GM13977 (cell line): Measurements from ENCODE around the gene MYF6.

ENCODE experiments used
- DNase-seq: peaks from one replicate; pipeline ENCODE4 v3.0.0; 2012; ENCODE audit warnings: low spot score
- in situ Hi-C: fragments of 300-500 bp; cut with MboI; formaldehyde crosslinking; loops from one replicate; pipeline ENCODE4 v1.12.0; 2022; ENCODE audit warnings: low sequenced_read_pairs, low pct_unique_long_range_greater_than_20kb, mixed read lengths, inconsistent platforms; ENCODE audit not compliant: unreplicated experiment
- TF ChIP-seq, protein P1 (sequence below): IDR thresholded peaks from 2 replicates; pipeline ENCODE4 v1.5.1; 2012; ENCODE audit warnings: mild to moderate bottlenecking, control low read depth; ENCODE audit not compliant: insufficient read depth; ENCODE audit errors: extremely low read depth, missing control alignments

Gene MYF6

DNA sequence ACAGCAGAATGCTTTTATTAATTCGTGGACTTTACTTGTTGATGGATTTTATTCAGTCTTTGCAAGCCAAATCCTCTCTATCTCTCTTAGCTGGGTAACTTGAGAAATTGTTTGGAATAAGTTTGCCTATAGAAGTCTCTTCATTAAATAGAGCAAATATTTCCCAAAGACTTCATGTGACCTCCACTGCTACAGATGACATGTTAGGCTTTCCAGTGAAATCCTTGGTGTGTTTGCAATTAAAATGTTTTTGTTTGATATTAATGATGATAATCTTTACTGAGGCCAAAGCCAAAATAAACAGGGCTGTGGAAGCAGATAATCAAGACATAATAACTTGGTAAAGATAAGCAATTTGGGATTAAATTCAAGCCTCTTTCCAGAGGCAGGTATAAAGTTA, 4.4 kb downstream of the MYF6 start:
- DNase-seq = no peak
- TF ChIP-seq, protein P1, sequence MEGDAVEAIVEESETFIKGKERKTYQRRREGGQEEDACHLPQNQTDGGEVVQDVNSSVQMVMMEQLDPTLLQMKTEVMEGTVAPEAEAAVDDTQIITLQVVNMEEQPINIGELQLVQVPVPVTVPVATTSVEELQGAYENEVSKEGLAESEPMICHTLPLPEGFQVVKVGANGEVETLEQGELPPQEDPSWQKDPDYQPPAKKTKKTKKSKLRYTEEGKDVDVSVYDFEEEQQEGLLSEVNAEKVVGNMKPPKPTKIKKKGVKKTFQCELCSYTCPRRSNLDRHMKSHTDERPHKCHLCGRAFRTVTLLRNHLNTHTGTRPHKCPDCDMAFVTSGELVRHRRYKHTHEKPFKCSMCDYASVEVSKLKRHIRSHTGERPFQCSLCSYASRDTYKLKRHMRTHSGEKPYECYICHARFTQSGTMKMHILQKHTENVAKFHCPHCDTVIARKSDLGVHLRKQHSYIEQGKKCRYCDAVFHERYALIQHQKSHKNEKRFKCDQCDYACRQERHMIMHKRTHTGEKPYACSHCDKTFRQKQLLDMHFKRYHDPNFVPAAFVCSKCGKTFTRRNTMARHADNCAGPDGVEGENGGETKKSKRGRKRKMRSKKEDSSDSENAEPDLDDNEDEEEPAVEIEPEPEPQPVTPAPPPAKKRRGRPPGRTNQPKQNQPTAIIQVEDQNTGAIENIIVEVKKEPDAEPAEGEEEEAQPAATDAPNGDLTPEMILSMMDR = no peak
- in situ Hi-C loops = no loop called here

DNA sequence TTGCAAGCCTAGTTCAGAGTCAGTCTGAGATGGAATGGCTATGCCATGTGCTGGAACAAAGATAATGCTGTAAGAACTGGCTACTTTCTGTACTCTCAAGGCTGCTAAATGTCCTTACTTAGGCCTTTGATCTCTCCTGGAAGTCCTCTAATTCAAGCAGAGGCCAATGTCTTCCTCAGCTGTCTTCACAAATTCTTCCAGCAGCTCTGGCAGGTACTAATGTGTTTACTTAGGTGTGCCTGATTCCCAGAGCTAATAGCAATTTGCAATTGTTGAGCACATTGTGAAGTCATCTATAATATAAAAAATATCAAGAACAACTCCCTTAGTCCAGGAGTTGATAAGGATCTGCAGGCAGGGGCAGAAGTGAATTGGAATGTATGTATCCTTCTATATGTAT, 5.4 kb downstream of the MYF6 start:
- TF ChIP-seq, protein P1 = no peak
- DNase-seq = no peak
- in situ Hi-C loops = no loop called here

DNA sequence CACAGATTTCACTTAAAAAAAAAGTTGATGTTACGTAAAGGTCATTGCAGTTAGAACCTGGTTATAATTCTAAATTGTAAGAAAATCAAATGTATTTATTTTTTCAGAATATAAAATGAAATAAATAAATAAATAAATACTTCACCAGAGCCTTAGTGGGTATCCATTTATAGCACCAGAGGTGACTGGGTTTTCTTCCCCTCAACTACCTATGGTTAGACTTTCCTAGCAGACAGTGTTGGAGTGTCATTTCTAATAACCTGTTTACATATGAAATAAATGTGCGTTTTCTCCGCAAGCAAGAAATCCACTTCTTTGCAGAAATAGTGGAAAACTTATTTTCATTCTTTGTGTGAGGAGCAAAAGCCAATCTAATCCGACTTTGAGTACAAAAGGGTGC, 6.0 kb downstream of the MYF6 start:
- in situ Hi-C loops = no loop called here

DNA sequence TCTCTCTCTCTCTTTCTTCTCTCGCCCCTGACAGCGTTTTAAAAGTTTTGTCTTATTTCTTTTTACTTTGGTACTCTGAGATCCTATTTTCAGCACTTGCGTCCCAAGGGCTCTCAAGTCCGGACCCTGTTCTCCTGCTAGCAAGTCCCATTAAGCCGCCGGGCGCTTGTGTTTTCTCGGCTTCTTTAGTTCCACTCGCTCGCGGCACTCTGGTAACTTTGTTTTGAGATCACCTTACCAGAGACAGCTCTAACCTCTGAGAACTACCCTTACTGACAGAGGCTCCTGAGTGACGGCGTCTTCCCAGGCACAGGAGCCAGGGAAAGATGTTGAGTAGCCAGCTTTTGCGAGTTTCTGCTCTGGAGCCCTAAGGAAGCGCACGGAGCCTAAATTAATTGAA, 6.6 kb downstream of the MYF6 start:
- TF ChIP-seq, protein P1 = no peak
- no peak for DNase-seq
- in situ Hi-C loops = no loop called here

More for the DNA sequence above, 6.0 kb downstream of the MYF6 start:
- DNase-seq = no peak
- TF ChIP-seq, protein P1 = no peak

DNA sequence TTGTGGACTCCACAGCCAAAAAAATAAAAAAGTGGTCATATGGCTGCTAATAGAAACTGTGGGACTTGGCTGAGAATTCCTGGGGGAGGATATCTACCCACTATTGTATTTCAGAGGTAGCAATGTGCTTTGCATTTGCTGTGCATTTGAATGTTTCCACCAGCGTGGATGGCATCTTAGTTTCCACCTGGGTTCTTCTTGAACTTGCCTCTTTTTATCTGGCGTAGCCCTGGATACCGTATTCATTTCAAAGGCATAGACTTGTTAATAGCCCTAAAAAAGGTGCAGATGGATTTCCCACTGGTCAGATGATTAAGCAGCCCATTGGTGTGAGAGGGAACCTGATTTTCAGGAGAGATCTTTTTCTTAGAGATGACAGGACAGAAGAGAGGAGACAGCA, 7.4 kb downstream of the MYF6 start:
- TF ChIP-seq, protein P1 = no peak
- DNase-seq = no peak
- in situ Hi-C loops = no loop called here

DNA sequence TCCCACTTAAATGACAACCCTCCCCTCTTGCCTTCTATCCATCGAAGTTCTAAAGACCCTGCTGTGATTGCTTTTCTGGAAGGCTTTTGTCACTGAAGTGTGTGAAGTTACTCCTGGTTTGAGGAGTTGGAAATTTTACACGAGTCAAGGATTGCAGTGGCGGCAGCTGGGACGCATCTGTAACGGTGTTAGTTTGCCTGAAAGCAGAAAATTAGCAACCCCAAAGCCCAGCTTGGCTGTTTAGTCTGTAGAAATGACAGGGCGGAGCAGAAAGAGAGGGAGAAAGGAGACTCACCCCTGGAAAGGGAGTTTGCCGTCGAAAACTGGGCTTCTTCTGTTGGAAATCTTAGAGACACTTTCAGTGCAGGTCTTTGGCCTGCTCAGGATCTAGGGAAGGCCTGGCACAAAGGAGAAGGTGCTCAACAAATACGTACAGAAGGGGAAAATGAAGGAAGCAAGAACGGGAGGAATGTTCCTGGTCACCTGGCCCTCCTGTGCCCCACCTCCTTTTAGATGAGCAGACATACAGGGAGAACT, 8.3 kb downstream of the MYF6 start:
- in situ Hi-C loops = no loop called here
- TF ChIP-seq, protein P1 = no peak
- no peak for DNase-seq
